ENCODE results near the gene ARHGAP42.

- TF ChIP-seq, protein P1, sequence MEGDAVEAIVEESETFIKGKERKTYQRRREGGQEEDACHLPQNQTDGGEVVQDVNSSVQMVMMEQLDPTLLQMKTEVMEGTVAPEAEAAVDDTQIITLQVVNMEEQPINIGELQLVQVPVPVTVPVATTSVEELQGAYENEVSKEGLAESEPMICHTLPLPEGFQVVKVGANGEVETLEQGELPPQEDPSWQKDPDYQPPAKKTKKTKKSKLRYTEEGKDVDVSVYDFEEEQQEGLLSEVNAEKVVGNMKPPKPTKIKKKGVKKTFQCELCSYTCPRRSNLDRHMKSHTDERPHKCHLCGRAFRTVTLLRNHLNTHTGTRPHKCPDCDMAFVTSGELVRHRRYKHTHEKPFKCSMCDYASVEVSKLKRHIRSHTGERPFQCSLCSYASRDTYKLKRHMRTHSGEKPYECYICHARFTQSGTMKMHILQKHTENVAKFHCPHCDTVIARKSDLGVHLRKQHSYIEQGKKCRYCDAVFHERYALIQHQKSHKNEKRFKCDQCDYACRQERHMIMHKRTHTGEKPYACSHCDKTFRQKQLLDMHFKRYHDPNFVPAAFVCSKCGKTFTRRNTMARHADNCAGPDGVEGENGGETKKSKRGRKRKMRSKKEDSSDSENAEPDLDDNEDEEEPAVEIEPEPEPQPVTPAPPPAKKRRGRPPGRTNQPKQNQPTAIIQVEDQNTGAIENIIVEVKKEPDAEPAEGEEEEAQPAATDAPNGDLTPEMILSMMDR (IDR thresholded peaks at IDR 0.05): no peak
- TF ChIP-seq POLR2A (IDR thresholded peaks at IDR 0.05): no peak
These were observed 130.5 kb downstream of the ARHGAP42 start for GRCh38 chr11:100817620-100818019.
